Mesenchymal stem cell (in vitro differentiated cells and primary cell): ENCODE data around the gene FIGN. TPM values are rescaled to one million over a fixed set of nuclear protein-coding genes. Genes with fewer than 3 reads are reported as not detected.
A peak's percentile ranks its signal among the peaks of the same experiment; 100 is the strongest.

Source experiments
- DNase-seq: peaks from one replicate; pipeline ENCODE4 v3.0.0-alpha.2; 2013
- H2AFZ ChIP-seq: one replicate; pipeline ENCODE4 v1.6.1; 2013; ENCODE audit warnings: low read depth, mild to moderate bottlenecking, control low read depth, inconsistent platforms, low read length, moderate library complexity
- H2AK5ac ChIP-seq: 2 replicates; pipeline ENCODE4 v1.6.1; 2013; ENCODE audit warnings: low read length, moderate library complexity, mild to moderate bottlenecking, inconsistent platforms; ENCODE audit not compliant: severe bottlenecking
- H2BK120ac ChIP-seq: one replicate; pipeline ENCODE4 v1.6.1; 2013; ENCODE audit warnings: low read depth, mild to moderate bottlenecking, inconsistent platforms, low read length, moderate library complexity
- H2BK12ac ChIP-seq, 2 experiments: one replicate each; pipeline ENCODE4 v1.6.1; 2013; ENCODE audit warnings: inconsistent platforms in 2 of 2, low read length in 2 of 2, mild to moderate bottlenecking in 2 of 2, moderate library complexity in 2 of 2, control low read depth in 1 of 2
- H2BK15ac ChIP-seq: one replicate; pipeline ENCODE4 v1.6.1; 2013; ENCODE audit warnings: mild to moderate bottlenecking, low read depth, inconsistent platforms; ENCODE audit not compliant: poor library complexity, severe bottlenecking
- H2BK5ac ChIP-seq: 2 replicates; pipeline ENCODE4 v1.6.1; 2013; ENCODE audit warnings: low read depth, mild to moderate bottlenecking, low read length, control low read depth, inconsistent platforms; ENCODE audit not compliant: poor library complexity, severe bottlenecking
- H3K14ac ChIP-seq, 2 experiments: one replicate each; pipeline ENCODE4 v1.6.1; 2013; ENCODE audit warnings: inconsistent platforms in 2 of 2, low read length in 2 of 2, control low read depth in 1 of 2, mild to moderate bottlenecking in 1 of 2, moderate library complexity in 1 of 2
- H3K18ac ChIP-seq, 2 experiments: one replicate each; pipeline ENCODE4 v1.6.1; 2013; ENCODE audit warnings: inconsistent platforms in 2 of 2, low read length in 2 of 2, control low read depth in 1 of 2, low read depth in 1 of 2, mild to moderate bottlenecking in 1 of 2
- H3K23ac ChIP-seq, 2 experiments: one replicate each; pipeline ENCODE4 v1.6.1; 2013; ENCODE audit warnings: inconsistent platforms in 2 of 2, low read length in 2 of 2, mild to moderate bottlenecking in 2 of 2, moderate library complexity in 2 of 2, control low read depth in 1 of 2
- H3K27ac ChIP-seq: 2 replicates; pipeline ENCODE4 v1.5.1; 2013; ENCODE audit warnings: mild to moderate bottlenecking, moderate library complexity, low read length, control low read depth, inconsistent platforms; ENCODE audit not compliant: poor library complexity, severe bottlenecking
- H3K27me3 ChIP-seq, 2 experiments: 2 replicates each; pipeline versions ENCODE4 v1.6.1 to v1.7.0; 2013; ENCODE audit warnings: low read length in 2 of 2, mild to moderate bottlenecking in 2 of 2, moderate library complexity in 2 of 2, control low read depth in 1 of 2, inconsistent platforms in 1 of 2; ENCODE audit not compliant: control insufficient read depth in 1 of 2, insufficient read depth in 1 of 2
- H3K36me3 ChIP-seq, 2 experiments: 2 replicates each; pipeline versions ENCODE4 v1.6.1 to v1.7.0; 2013; ENCODE audit warnings: low read length in 2 of 2, control low read depth in 1 of 2, inconsistent platforms in 1 of 2, low read depth in 1 of 2, mild to moderate bottlenecking in 1 of 2; ENCODE audit not compliant: insufficient read depth in 2 of 2, control insufficient read depth in 1 of 2
- H3K4ac ChIP-seq, 2 experiments: one replicate each; pipeline ENCODE4 v1.6.1; 2013; ENCODE audit warnings: inconsistent platforms in 2 of 2, low read length in 2 of 2, mild to moderate bottlenecking in 2 of 2, moderate library complexity in 2 of 2, control low read depth in 1 of 2, low read depth in 1 of 2
- H3K4me1 ChIP-seq: 2 replicates; pipeline ENCODE4 v1.6.1; 2013; ENCODE audit warnings: low read depth, low read length, control low read depth; ENCODE audit not compliant: control insufficient read depth, insufficient read depth
- H3K4me2 ChIP-seq: 2 replicates; pipeline ENCODE4 v1.6.1; 2013; ENCODE audit warnings: low read length, mild to moderate bottlenecking, inconsistent platforms; ENCODE audit not compliant: poor library complexity, severe bottlenecking
- H3K4me3 ChIP-seq, 2 experiments: 2 replicates each; pipeline versions ENCODE4 v1.5.1 to v1.7.0; 2013; ENCODE audit warnings: low read length in 2 of 2, mild to moderate bottlenecking in 2 of 2, control low read depth in 1 of 2, low read depth in 1 of 2; ENCODE audit not compliant: insufficient read depth in 1 of 2
- H3K79me1 ChIP-seq: replicated peaks from 2 replicates; pipeline ENCODE4 v1.6.1; 2013; ENCODE audit warnings: mild to moderate bottlenecking, control low read depth, low read length, inconsistent platforms; ENCODE audit not compliant: poor library complexity, severe bottlenecking
- H3K9ac ChIP-seq: 2 replicates; pipeline ENCODE4 v1.7.0; 2013; ENCODE audit warnings: mild to moderate bottlenecking, low read length, moderate library complexity
- H3K9me3 ChIP-seq: 2 replicates; pipeline ENCODE4 v1.7.0; 2013; ENCODE audit warnings: mild to moderate bottlenecking, low read length; ENCODE audit not compliant: control insufficient read depth
- H4K8ac ChIP-seq: one replicate; pipeline ENCODE4 v1.6.1; 2013; ENCODE audit warnings: inconsistent platforms, mild to moderate bottlenecking, low read length, moderate library complexity
- H4K91ac ChIP-seq: one replicate; pipeline ENCODE4 v1.6.1; 2013; ENCODE audit warnings: mild to moderate bottlenecking, low read length, inconsistent platforms
- WGBS: methylation state at CpG from one replicate; pipeline ENCODE4 v1.1.7; 2013; ENCODE audit warnings: mixed read lengths; 5-methylcytosine and 5-hydroxymethylcytosine counted together
- polyA plus RNA-seq, 2 experiments: library from polyadenylated mRNA; stranded (reverse); fragments of 200-250 nt; gene quantifications; one replicate each; pipeline ENCODE4 v1.2.3, GENCODE V29; 2013

Gene FIGN
- polyA plus RNA-seq (2013, experiment 1 of 2): 6.1 TPM
- 5.7 TPM for polyA plus RNA-seq (2013, experiment 2 of 2)

- Histone ChIP-seq H3K23ac (peak within 1 kb of the TSS in 1 of 2 experiments; percentile 70), H2BK12ac (peak within 1 kb of the TSS; percentile 11 to 57), H2BK5ac (peak within 1 kb of the TSS; percentile 95)
These were observed at the start of gene FIGN for GRCh38 chr2:163735685-163736432. TSS of gene FIGN (minus strand) at chr2:163736008. CDS start at chr2:163734927, 1,081 bp downstream.

GRCh38 chr2:163785162-163785561, 49.4 kb upstream of the FIGN start:
- no peak overlapping the region for H2BK12ac ChIP-seq

More at GRCh38 chr2:163735685-163736432, at the start of gene FIGN:
- peak; percentile 90 for DNase-seq
- no peaks in the 10 kb centered on the region for H3K9me3 ChIP-seq
- H3K9ac ChIP-seq: peak within 1 kb of the TSS; percentile 91
- WGBS: under 1% methylated on average over 40 of the region's 54 CpGs
- no peaks in the 10 kb centered on the region for H3K27me3 ChIP-seq
- H3K4me1 ChIP-seq: peaks cover 1% of the 10 kb centered on the region
- peak within 1 kb of the TSS; percentile 34 to 66 for H3K4ac ChIP-seq
- peak within 1 kb of the TSS; percentile 88 for H2AFZ ChIP-seq
- H2BK15ac ChIP-seq: peak within 1 kb of the TSS; percentile 44
- peak within 1 kb of the TSS; percentile 74 for H4K8ac ChIP-seq
- peak within 1 kb of the TSS; percentile 64 to 86 for H3K4me3 ChIP-seq
- H3K79me1 ChIP-seq: peaks cover 3% of the 10 kb centered on the region
- H3K4me2 ChIP-seq: peak within 1 kb of the TSS; percentile 79
- H3K27ac ChIP-seq: peak within 1 kb of the TSS; percentile 97
- peak within 1 kb of the TSS; percentile 66 for H2BK120ac ChIP-seq
- peak within 1 kb of the TSS; percentile 43 for H4K91ac ChIP-seq
- peak within 1 kb of the TSS; percentile 85 to 98 for H3K18ac ChIP-seq
- peak within 1 kb of the TSS in 1 of 2 experiments; percentile 96 for H3K14ac ChIP-seq
- no peaks in the 10 kb centered on the region for H3K36me3 ChIP-seq
- H2AK5ac ChIP-seq: no peak within 1 kb of the TSS

GRCh38 chr2:163779970-163780597, 44.3 kb upstream of the FIGN start:
- Histone ChIP-seq H3K14ac (no peak overlapping the region), H2AFZ (no peak overlapping the region), H3K18ac (no peak overlapping the region), H4K8ac (peak overlapping the region; percentile 19), H2BK12ac (no peak overlapping the region), H3K9ac (no peak overlapping the region), H3K79me1 (no peaks in the 10 kb centered on the region), H3K4me2 (no peak overlapping the region), H3K36me3 (no peaks in the 10 kb centered on the region), H3K27me3 (no peaks in the 10 kb centered on the region), H2AK5ac (peak overlapping the region; percentile 71), H2BK120ac (no peak overlapping the region), H3K23ac (no peak overlapping the region), H3K4ac (no peak overlapping the region), H3K4me3 (no peak overlapping the region), H3K4me1 (peaks cover 3% of the 10 kb centered on the region), H2BK15ac (no peak overlapping the region), H4K91ac (no peak overlapping the region), H3K27ac (no peak overlapping the region), H2BK5ac (peak overlapping the region; percentile 77), H3K9me3 (no peaks in the 10 kb centered on the region)
- no peak for DNase-seq
- WGBS: over 99% methylated on average over 3 of the region's 6 CpGs

More at GRCh38 chr2:163785162-163785561, 49.4 kb upstream of the FIGN start:
- Histone ChIP-seq H3K23ac (no peak overlapping the region), H3K4ac (no peak overlapping the region), H3K18ac (no peak overlapping the region), H2BK15ac (no peak overlapping the region), H4K8ac (no peak overlapping the region), H2AFZ (no peak overlapping the region), H3K79me1 (no peaks in the 10 kb centered on the region), H3K27ac (no peak overlapping the region), H3K14ac (no peak overlapping the region), H2AK5ac (no peak overlapping the region), H4K91ac (no peak overlapping the region), H3K4me1 (peaks cover 2% of the 10 kb centered on the region), H2BK5ac (no peak overlapping the region), H3K9ac (no peak overlapping the region), H2BK120ac (no peak overlapping the region), H3K4me3 (no peak overlapping the region), H3K9me3 (no peaks in the 10 kb centered on the region), H3K4me2 (no peak overlapping the region), H3K36me3 (no peaks in the 10 kb centered on the region), H3K27me3 (no peaks in the 10 kb centered on the region)
- DNase-seq: no peak
- WGBS: 94% methylated on average over 3 of the region's 3 CpGs
